ENCODE data around the gene ERBB4. TPM values are rescaled to one million over a fixed set of nuclear protein-coding genes. Genes with fewer than 3 reads are reported as not detected.

Gene ERBB4
- polyA plus RNA-seq, 1 experiment = not detected

GRCh38 chr2:211513446-211513845, 1025.2 kb downstream of the ERBB4 start:
- H3K4me3 ChIP-seq (ENCODE audit: low read depth, low read length) = no peak overlapping the region
- no peak for DNase-seq (ENCODE audit: low read depth, low spot score)
- H3K27ac ChIP-seq (ENCODE audit: low read depth, low read length) = no peak overlapping the region
- H3K9me3 ChIP-seq (ENCODE audit: control insufficient read depth, insufficient read depth, low read length) = peaks cover 8% of the 10 kb centered on the region
- no peaks in the 10 kb centered on the region for H3K27me3 ChIP-seq (ENCODE audit: control insufficient read depth, insufficient read depth, low read length)
- ChIA-PET POLR2A (no interaction called here), CTCF (interaction anchor here (0.7 kb wide), 1 partner anchor 59 kb away, joined by 5 read pairs; no protein-coding TSS in a partner anchor)
- no peak for TF ChIP-seq CTCF (IDR thresholded peaks at IDR 0.05; ENCODE audit: low read depth, low read length)

- TF ChIP-seq CTCF (IDR thresholded peaks at IDR 0.05; ENCODE audit: low read depth, low read length) = no peak
- Histone ChIP-seq H3K9me3 (ENCODE audit: control insufficient read depth, insufficient read depth, low read length) (peaks cover 8% of the 10 kb centered on the region), H3K4me3 (ENCODE audit: low read depth, low read length) (no peak overlapping the region), H3K27me3 (ENCODE audit: control insufficient read depth, insufficient read depth, low read length) (no peaks in the 10 kb centered on the region), H3K27ac (ENCODE audit: low read depth, low read length) (no peak overlapping the region)
- DNase-seq (ENCODE audit: low read depth, low spot score) = no peak
- ChIA-PET CTCF (no interaction called here), POLR2A (no interaction called here)
Measured at GRCh38 chr2:211512806-211513205, 1025.8 kb downstream of the ERBB4 start.

GRCh38 chr2:211503856-211504255, 1034.7 kb downstream of the ERBB4 start:
- H3K27me3 ChIP-seq (ENCODE audit: control insufficient read depth, insufficient read depth, low read length) = no peaks in the 10 kb centered on the region
- no peak for TF ChIP-seq CTCF (IDR thresholded peaks at IDR 0.05; ENCODE audit: low read depth, low read length)
- H3K4me3 ChIP-seq (ENCODE audit: low read depth, low read length) = no peak overlapping the region
- H3K9me3 ChIP-seq (ENCODE audit: control insufficient read depth, insufficient read depth, low read length) = peaks cover 13% of the 10 kb centered on the region
- ChIA-PET CTCF (no interaction called here), POLR2A (no interaction called here)
- DNase-seq (ENCODE audit: low read depth, low spot score) = no peak
- H3K27ac ChIP-seq (ENCODE audit: low read depth, low read length) = no peak overlapping the region

- Histone ChIP-seq H3K4me3 (ENCODE audit: low read depth, low read length) (no peak overlapping the region), H3K27ac (ENCODE audit: low read depth, low read length) (no peak overlapping the region), H3K27me3 (ENCODE audit: control insufficient read depth, insufficient read depth, low read length) (no peaks in the 10 kb centered on the region), H3K9me3 (ENCODE audit: control insufficient read depth, insufficient read depth, low read length) (peaks cover 13% of the 10 kb centered on the region)
- TF ChIP-seq CTCF (IDR thresholded peaks at IDR 0.05; ENCODE audit: low read depth, low read length) = no peak
- no peak for DNase-seq (ENCODE audit: low read depth, low spot score)
- CTCF ChIA-PET = no interaction called here
- POLR2A ChIA-PET = no interaction called here
Measured at GRCh38 chr2:211503198-211503597, 1035.4 kb downstream of the ERBB4 start.

GRCh38 chr2:211498551-211499205, 1039.9 kb downstream of the ERBB4 start:
- no peak for TF ChIP-seq CTCF (IDR thresholded peaks at IDR 0.05; ENCODE audit: low read depth, low read length)
- Histone ChIP-seq H3K9me3 (ENCODE audit: control insufficient read depth, insufficient read depth, low read length) (peaks cover 14% of the 10 kb centered on the region), H3K4me3 (ENCODE audit: low read depth, low read length) (no peak overlapping the region), H3K27me3 (ENCODE audit: control insufficient read depth, insufficient read depth, low read length) (no peaks in the 10 kb centered on the region), H3K27ac (ENCODE audit: low read depth, low read length) (no peak overlapping the region)
- POLR2A ChIA-PET = no interaction called here
- CTCF ChIA-PET = no interaction called here
- DNase-seq (ENCODE audit: low read depth, low spot score) = no peak
